GM13977 (cell line): Measurements from ENCODE around the gene GMPPA.

Experiments used
- DNase-seq: peaks from one replicate; pipeline ENCODE4 v3.0.0; 2012; ENCODE audit warnings: low spot score
- CTCF ChIP-seq: IDR thresholded peaks from 2 replicates; pipeline ENCODE4 v1.5.1; 2012; ENCODE audit warnings: mild to moderate bottlenecking, control low read depth; ENCODE audit not compliant: insufficient read depth; ENCODE audit errors: extremely low read depth, missing control alignments
- in situ Hi-C: fragments of 300-500 bp; cut with MboI; formaldehyde crosslinking; loops from one replicate; pipeline ENCODE4 v1.12.0; 2022; ENCODE audit warnings: low sequenced_read_pairs, low pct_unique_long_range_greater_than_20kb, mixed read lengths, inconsistent platforms; ENCODE audit not compliant: unreplicated experiment

GMPPA gene

GRCh38 chr2:219486380-219486959, 12.2 kb upstream of the GMPPA start:
- no peak for TF ChIP-seq CTCF
- DNase-seq: no peak

GRCh38 chr2:219488149-219488843, 10.4 kb upstream of the GMPPA start:
- in situ Hi-C loops: no loop called here
- TF ChIP-seq CTCF: no peak
- DNase-seq: no peak

More at GRCh38 chr2:219486380-219486959, 12.2 kb upstream of the GMPPA start:
- in situ Hi-C loops: no loop called here

GRCh38 chr2:219488844-219489194, 9.9 kb upstream of the GMPPA start:
- TF ChIP-seq CTCF: no peak
- no peak for DNase-seq
- in situ Hi-C loops: no loop called here

GRCh38 chr2:219489315-219489714, 9.4 kb upstream of the GMPPA start:
- TF ChIP-seq CTCF: no peak
- in situ Hi-C loops: no loop called here
- DNase-seq: no peak

GRCh38 chr2:219490186-219490585, 8.5 kb upstream of the GMPPA start:
- DNase-seq: no peak

GRCh38 chr2:219490600-219491130, 8.0 kb upstream of the GMPPA start:
- in situ Hi-C loops: no loop called here
- no peak for TF ChIP-seq CTCF
- DNase-seq: no peak

More at GRCh38 chr2:219490186-219490585, 8.5 kb upstream of the GMPPA start:
- no peak for TF ChIP-seq CTCF
- in situ Hi-C loops: no loop called here
